BE2C (cell line): ENCODE measurements around the gene RPL37A.

Experiments used
- DNase-seq: peaks from one replicate; pipeline ENCODE4 v3.0.0-alpha.2; 2020
- H3K27me3 ChIP-seq: fragments of 250-450 bp; sonication (Bioruptor Pico); 2 replicates; pipeline ENCODE4 v1.5.1; 2020; ENCODE audit warnings: mild to moderate bottlenecking
- H3K36me3 ChIP-seq: fragments of 250-450 bp; sonication (Bioruptor Pico); 2 replicates; pipeline ENCODE4 v1.5.1; 2020; ENCODE audit warnings: mild to moderate bottlenecking
- H3K4me1 ChIP-seq: fragments of 250-450 bp; sonication (Bioruptor Pico); 2 replicates; pipeline ENCODE4 v1.5.1; 2020
- H3K4me3 ChIP-seq: 2 replicates; pipeline ENCODE4 v1.5.1; 2011; ENCODE audit warnings: low read depth, low read length
- H3K9me3 ChIP-seq: fragments of 250-450 bp; sonication (Bioruptor Pico); 2 replicates; pipeline ENCODE4 v1.5.1; 2020
- TF ChIP-seq, protein P1 (sequence below): IDR thresholded peaks from 2 replicates; pipeline ENCODE4 v1.5.1; 2012; ENCODE audit warnings: mild to moderate bottlenecking, low read depth, low read length

The RPL37A gene

DNA sequence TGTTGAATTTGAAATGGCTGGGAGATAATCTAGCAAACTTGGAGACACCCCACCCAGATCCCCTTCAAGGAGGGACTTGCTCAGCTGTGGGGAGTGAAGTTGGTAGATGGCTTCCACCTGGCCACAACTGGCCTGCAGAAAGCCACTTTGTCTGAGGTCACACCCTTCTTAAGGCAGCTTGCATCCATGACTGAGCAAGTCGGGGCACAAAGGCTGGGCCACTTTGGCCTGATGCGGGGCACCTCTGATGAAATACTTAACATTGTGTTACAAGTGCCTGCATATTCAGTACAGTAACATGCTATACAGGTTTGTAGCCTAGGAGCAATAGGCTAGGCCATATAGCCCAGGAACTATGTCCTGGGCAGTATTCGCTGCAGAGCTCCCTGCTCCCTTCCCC lies 13.4 kb upstream of the RPL37A start:
- H3K9me3 ChIP-seq = no peaks in the 10 kb centered on the region
- H3K27me3 ChIP-seq = no peaks in the 10 kb centered on the region
- H3K4me1 ChIP-seq = no peaks in the 10 kb centered on the region
- no peak overlapping the region for H3K4me3 ChIP-seq
- TF ChIP-seq, protein P1, sequence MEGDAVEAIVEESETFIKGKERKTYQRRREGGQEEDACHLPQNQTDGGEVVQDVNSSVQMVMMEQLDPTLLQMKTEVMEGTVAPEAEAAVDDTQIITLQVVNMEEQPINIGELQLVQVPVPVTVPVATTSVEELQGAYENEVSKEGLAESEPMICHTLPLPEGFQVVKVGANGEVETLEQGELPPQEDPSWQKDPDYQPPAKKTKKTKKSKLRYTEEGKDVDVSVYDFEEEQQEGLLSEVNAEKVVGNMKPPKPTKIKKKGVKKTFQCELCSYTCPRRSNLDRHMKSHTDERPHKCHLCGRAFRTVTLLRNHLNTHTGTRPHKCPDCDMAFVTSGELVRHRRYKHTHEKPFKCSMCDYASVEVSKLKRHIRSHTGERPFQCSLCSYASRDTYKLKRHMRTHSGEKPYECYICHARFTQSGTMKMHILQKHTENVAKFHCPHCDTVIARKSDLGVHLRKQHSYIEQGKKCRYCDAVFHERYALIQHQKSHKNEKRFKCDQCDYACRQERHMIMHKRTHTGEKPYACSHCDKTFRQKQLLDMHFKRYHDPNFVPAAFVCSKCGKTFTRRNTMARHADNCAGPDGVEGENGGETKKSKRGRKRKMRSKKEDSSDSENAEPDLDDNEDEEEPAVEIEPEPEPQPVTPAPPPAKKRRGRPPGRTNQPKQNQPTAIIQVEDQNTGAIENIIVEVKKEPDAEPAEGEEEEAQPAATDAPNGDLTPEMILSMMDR = no peak
- DNase-seq = no peak
- no peaks in the 10 kb centered on the region for H3K36me3 ChIP-seq

DNA sequence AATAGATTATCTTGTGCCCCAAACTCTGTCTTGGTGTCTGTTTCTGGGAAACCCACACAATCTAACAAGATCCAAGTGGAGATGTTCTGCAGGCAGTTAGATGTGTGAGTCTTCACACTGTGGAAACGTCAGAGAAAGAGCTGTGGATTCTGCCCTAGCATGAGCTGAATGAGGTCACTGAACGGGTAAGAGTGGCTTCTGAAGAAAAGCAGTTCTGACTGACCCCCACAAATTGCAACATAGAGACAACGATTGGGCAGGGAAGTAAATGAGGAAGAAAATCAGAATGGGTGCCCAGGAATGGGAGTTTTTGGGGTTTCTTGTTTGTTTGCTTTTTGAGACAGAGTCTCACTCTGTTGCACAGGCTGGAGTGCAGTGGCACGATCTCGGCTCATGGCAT lies 12.9 kb upstream of the RPL37A start:
- Histone ChIP-seq H3K27me3 (no peaks in the 10 kb centered on the region), H3K4me3 (no peak overlapping the region), H3K9me3 (no peaks in the 10 kb centered on the region), H3K4me1 (no peaks in the 10 kb centered on the region), H3K36me3 (no peaks in the 10 kb centered on the region)
- DNase-seq = no peak
- TF ChIP-seq, protein P1 = no peak

DNA sequence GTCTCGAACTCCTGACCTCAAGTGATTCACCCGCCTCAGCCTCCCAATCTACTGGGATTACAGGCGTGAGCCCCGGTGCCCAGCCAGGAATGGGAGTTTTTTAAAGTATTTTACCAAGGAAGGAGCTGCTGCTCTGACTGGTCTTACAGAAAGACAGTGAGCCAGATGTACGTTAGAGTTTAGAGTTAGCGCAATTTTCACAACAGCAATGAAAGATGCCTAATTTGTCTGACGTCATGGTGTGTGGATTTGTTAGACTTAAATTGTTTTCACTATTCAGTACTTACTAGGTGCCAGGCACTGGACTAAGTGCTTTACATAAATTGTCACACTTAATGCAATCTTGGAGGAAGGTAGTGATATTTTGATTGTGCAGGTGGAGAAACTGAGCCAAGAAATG lies 12.4 kb upstream of the RPL37A start:
- Histone ChIP-seq H3K9me3 (no peaks in the 10 kb centered on the region), H3K4me3 (no peak overlapping the region), H3K36me3 (no peaks in the 10 kb centered on the region), H3K4me1 (no peaks in the 10 kb centered on the region), H3K27me3 (no peaks in the 10 kb centered on the region)
- TF ChIP-seq, protein P1 = no peak
- no peak for DNase-seq

DNA sequence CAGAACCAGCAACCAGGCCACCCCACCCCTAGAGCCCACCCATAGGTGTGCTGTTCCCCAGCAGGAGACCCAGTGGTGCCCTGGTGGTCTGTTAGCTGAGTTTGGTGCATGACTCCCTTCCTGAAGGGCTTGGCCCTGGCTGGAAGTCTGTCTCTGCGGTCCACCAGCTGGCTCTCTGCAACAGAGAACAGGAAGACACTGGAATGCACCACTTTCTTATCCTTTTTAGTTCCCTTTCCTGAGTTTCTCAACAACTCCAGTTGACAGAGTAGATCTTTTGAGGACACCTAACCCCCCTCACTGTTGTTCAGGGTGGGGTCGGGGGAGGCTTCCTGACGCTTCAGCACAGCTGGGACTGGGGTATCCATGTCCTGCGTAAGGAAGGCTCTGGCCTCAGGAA lies 11.9 kb upstream of the RPL37A start:
- no peaks in the 10 kb centered on the region for H3K36me3 ChIP-seq
- H3K27me3 ChIP-seq = no peaks in the 10 kb centered on the region
- H3K4me1 ChIP-seq = peaks cover under 1% of the 10 kb centered on the region; the same call in 1 of the 2 replicates
- no peaks in the 10 kb centered on the region for H3K9me3 ChIP-seq
- TF ChIP-seq, protein P1 = no peak
- no peak overlapping the region for H3K4me3 ChIP-seq
- no peak for DNase-seq

DNA sequence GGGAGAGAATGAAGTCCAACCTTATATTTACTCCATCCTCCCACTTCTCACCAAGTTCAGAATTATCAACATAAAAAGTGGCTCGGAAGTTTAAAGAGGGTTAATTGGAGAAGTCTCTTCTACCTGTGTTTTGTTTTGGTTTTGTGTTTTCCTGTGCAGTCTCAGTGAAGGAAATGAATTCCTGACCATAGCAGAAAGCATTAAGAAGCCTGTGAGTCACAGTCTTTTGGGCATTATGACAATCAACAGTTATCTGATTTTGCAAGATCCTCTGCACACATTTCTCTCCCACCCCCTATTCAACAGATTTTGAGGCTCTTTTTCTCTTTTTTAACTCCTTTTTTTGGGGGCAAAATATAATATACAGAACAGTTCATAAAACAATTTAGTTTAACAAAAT lies 8.6 kb upstream of the RPL37A start:
- Histone ChIP-seq H3K4me3 (no peak overlapping the region), H3K4me1 (peaks cover 17% of the 10 kb centered on the region; the same call in 1 of the 2 replicates), H3K36me3 (no peaks in the 10 kb centered on the region), H3K9me3 (no peaks in the 10 kb centered on the region), H3K27me3 (no peaks in the 10 kb centered on the region)
- no peak for DNase-seq
- TF ChIP-seq, protein P1 = no peak

DNA sequence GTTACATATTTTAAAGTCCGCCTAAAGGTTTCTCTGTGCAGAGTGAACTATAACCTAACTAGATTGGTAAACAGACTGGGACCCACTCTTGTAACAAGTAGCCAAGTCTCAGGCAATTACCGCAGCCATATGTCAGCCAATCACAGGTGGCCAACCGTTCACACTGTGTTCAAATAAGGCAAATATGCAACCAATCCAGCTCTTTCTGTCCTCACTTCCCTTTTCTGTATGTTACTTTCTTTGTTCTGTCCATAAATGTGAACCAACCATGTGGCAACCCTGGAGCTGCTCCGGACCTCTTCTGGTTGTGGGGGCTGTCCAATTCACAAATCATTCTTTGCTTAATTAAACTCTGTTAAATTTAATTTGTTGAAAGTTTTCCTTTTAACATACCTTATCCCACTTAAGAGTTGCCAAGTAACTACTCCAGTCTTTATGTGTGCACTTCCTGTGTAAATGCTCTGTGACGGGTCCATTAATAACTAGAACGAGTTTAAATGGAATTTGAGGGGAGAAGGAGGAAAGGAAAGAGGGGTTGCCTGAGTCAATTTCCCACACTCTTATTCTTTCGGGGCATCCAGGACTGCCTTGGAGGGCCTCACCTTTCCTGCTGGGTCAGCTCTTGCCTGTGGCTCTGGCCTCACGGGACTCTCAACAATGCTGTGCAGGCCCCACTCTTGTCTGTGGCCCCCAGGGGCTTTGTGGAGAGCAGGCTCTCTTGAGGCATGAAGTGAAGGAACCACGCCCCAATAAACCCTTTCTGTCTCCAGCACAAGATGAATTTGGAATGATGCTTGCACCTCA lies 6.6 kb upstream of the RPL37A start:
- Histone ChIP-seq H3K9me3 (no peaks in the 10 kb centered on the region), H3K27me3 (no peaks in the 10 kb centered on the region), H3K36me3 (no peaks in the 10 kb centered on the region), H3K4me3 (no peak overlapping the region), H3K4me1 (peaks cover 17% of the 10 kb centered on the region; the same call in 1 of the 2 replicates)
- TF ChIP-seq, protein P1 = no peak
- DNase-seq = no peak
